ENCODE results near the gene CNTNAP5.

- no peak for TF ChIP-seq USF2 (IDR thresholded peaks at IDR 0.05; ENCODE audit: low read depth, low read length)
- TF ChIP-seq CTCF (conservative IDR thresholded peaks at IDR 0.05; ENCODE audit: low read depth, low read length): no peak
- no peak for TF ChIP-seq POLR2A (IDR thresholded peaks at IDR 0.05; ENCODE audit: low read depth, low read length)
- TF ChIP-seq ELK1 (IDR thresholded peaks at IDR 0.05; ENCODE audit: borderline replicate concordance, low read depth, low read length): no peak
- no peak for TF ChIP-seq RAD21 (IDR thresholded peaks at IDR 0.05; ENCODE audit: low read length)
- TF ChIP-seq MAFK (IDR thresholded peaks at IDR 0.05; ENCODE audit: low read depth, low read length): no peak
- no peak for TF ChIP-seq RFX5 (IDR thresholded peaks at IDR 0.05; ENCODE audit: low read depth, low read length)
- TF ChIP-seq MXI1 (IDR thresholded peaks at IDR 0.05; ENCODE audit: borderline replicate concordance, low read depth, low read length): no peak
Observed at GRCh38 chr2:124193706-124194105, 168.6 kb downstream of the CNTNAP5 start.

All from IMR-90 (cell line).